Thyroid gland (tissue), 4 donors: ENCODE results near the gene PSKH1.

Experiments used
- POLR2A ChIP-seq, 2 donors: fragments of 450-650 bp; IDR thresholded peaks; one replicate each; pipeline ENCODE4 v1.6.1; 2017; ENCODE audit warnings: antibody characterized with exemption in 2 of 2, mild to moderate bottlenecking in 2 of 2, moderate library complexity in 1 of 2
- TF ChIP-seq, protein P1 (sequence below), 6 experiments: fragments of 200-600 bp in 3 of 6; fragments of 450-650 bp in 3 of 6; sonication (generic) in 3 of 6; IDR thresholded peaks; one replicate each; pipeline ENCODE4 v1.5.1; 2016 to 2019; ENCODE audit warnings: antibody characterized with exemption in 6 of 6, mild to moderate bottlenecking in 2 of 6, inconsistent platforms in 1 of 6, moderate library complexity in 1 of 6

DNA sequence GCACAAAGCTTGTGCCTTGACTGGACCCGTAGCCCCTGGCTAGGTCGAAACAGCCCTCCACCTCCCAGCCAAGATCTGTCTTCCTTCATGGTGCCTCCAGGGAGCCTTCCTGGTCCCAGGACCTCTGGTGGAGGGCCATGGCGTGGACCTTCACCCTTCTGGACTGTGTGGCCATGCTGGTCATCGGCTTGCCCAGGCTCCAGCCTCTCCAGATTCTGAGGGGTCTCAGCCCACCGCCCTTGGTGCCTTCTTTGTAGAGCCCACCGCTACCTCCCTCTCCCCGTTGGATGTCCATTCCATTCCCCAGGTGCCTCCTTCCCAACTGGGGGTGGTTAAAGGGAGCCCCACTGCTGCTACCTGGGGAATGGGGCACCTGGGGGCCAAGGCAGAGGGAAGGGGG lies 35.1 kb downstream of the PSKH1 start:
- no peak for TF ChIP-seq POLR2A (IDR thresholded peaks at IDR 0.05)
- TF ChIP-seq, protein P1, sequence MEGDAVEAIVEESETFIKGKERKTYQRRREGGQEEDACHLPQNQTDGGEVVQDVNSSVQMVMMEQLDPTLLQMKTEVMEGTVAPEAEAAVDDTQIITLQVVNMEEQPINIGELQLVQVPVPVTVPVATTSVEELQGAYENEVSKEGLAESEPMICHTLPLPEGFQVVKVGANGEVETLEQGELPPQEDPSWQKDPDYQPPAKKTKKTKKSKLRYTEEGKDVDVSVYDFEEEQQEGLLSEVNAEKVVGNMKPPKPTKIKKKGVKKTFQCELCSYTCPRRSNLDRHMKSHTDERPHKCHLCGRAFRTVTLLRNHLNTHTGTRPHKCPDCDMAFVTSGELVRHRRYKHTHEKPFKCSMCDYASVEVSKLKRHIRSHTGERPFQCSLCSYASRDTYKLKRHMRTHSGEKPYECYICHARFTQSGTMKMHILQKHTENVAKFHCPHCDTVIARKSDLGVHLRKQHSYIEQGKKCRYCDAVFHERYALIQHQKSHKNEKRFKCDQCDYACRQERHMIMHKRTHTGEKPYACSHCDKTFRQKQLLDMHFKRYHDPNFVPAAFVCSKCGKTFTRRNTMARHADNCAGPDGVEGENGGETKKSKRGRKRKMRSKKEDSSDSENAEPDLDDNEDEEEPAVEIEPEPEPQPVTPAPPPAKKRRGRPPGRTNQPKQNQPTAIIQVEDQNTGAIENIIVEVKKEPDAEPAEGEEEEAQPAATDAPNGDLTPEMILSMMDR (IDR thresholded peaks at IDR 0.05) = no peak
